SU-DHL-6 (cell line): ENCODE data around the gene SORL1.

Experiments used
- H2AFZ ChIP-seq: fragments of 200-600 bp; sonication (generic); 2 replicates; pipeline ENCODE4 v1.6.1; 2014; ENCODE audit warnings: low read depth, mild to moderate bottlenecking, moderate library complexity, mixed read lengths, antibody characterized with exemption, low read length; ENCODE audit not compliant: severe bottlenecking
- H3F3A ChIP-seq: fragments of 200-600 bp; shearing (Covaris generic); 2 replicates; pipeline ENCODE4 v1.6.0; 2016; ENCODE audit warnings: antibody characterized with exemption, mild to moderate bottlenecking; ENCODE audit not compliant: insufficient read depth
- H3K27ac ChIP-seq: fragments of 200-600 bp; sonication (generic); 2 replicates; pipeline ENCODE4 v1.5.1; 2016; ENCODE audit warnings: low read depth, mild to moderate bottlenecking, low read length, moderate library complexity, mixed read lengths
- H3K27me3 ChIP-seq: fragments of 200-600 bp; sonication (generic), shearing (Covaris generic); 2 replicates; pipeline ENCODE4 v1.6.0; 2014; ENCODE audit warnings: mild to moderate bottlenecking, low read length
- H3K36me3 ChIP-seq: fragments of 200-600 bp; sonication (generic); 2 replicates; pipeline ENCODE4 v1.6.1; 2014; ENCODE audit warnings: mild to moderate bottlenecking, low read length, mixed read lengths
- H3K4me2 ChIP-seq: fragments of 300-600, 200-600 bp; shearing (Covaris generic), sonication (generic); 2 replicates; pipeline ENCODE4 v1.6.0; 2014; ENCODE audit warnings: low read length, low read depth, mild to moderate bottlenecking; ENCODE audit not compliant: poor library complexity, severe bottlenecking
- H3K4me3 ChIP-seq: fragments of 200-600 bp; sonication (generic); 2 replicates; pipeline ENCODE4 v1.5.1; 2014; ENCODE audit warnings: antibody characterized with exemption, low read length, mild to moderate bottlenecking, mixed read lengths; ENCODE audit not compliant: insufficient read depth, poor library complexity, severe bottlenecking
- H3K79me2 ChIP-seq: fragments of 200-600 bp; sonication (generic); 2 replicates; pipeline ENCODE4 v1.6.1; 2014; ENCODE audit warnings: mild to moderate bottlenecking, low read length, moderate library complexity; ENCODE audit not compliant: insufficient read depth
- H3K9ac ChIP-seq: fragments of 200-600 bp; sonication (generic); 2 replicates; pipeline ENCODE4 v1.7.0; 2014; ENCODE audit warnings: mild to moderate bottlenecking, low read length
- H3K9me2 ChIP-seq: fragments of 200-600 bp; sonication (generic); replicated peaks from 2 replicates; pipeline ENCODE4 v1.6.1; 2014; ENCODE audit warnings: low read length; ENCODE audit not compliant: insufficient read depth
- H3K9me3 ChIP-seq: fragments of 200-600 bp; sonication (generic); 2 replicates; pipeline ENCODE4 v1.6.1; 2014; ENCODE audit warnings: low read length, mixed read lengths; ENCODE audit not compliant: insufficient read depth
- H4K20me1 ChIP-seq: fragments of 200-600 bp; sonication (generic); 2 replicates; pipeline ENCODE4 v1.6.1; 2014; ENCODE audit warnings: low read depth, mild to moderate bottlenecking, antibody characterized with exemption, low read length, moderate library complexity, mixed read lengths
- EZH2phosphoT487 ChIP-seq: fragments of 200-600 bp; sonication (generic), shearing (Covaris generic); conservative IDR thresholded peaks from 2 replicates; pipeline ENCODE4 v1.6.1; 2018; ENCODE audit warnings: mild to moderate bottlenecking, antibody characterized with exemption, low read length, moderate library complexity, mixed read lengths
- TF ChIP-seq, protein P1 (sequence below): fragments of 200-600 bp; sonication (generic); IDR thresholded peaks from one replicate; pipeline ENCODE4 v1.5.1; 2017; ENCODE audit warnings: antibody characterized with exemption, mild to moderate bottlenecking, low read length, moderate library complexity; ENCODE audit not compliant: insufficient read depth, poor library complexity, severe bottlenecking

SORL1 gene

DNA sequence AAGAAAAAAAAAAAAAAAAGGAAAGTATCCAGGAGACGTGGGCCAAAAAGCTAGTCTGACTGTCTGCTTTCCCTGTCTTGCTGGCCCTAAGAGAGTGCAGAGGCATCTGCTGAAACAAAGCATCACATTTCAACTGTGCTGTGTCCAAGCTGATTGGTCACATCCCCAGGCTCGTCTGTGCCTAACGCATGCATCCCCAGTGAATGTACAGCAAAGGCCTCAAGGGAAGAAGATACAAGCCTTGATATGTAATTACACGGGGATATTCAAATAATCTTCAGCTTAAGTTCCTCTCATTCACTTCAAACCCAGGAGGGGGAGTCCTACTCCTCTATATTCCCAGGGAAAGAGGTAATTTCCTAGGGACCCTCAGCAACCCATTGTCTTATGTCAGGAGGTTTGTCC, 5.4 kb upstream of the SORL1 start:
- no peak overlapping the region for H3K4me3 ChIP-seq
- H4K20me1 ChIP-seq: no peaks in the 10 kb centered on the region
- peaks cover 14% of the 10 kb centered on the region for H3K79me2 ChIP-seq
- no peaks in the 10 kb centered on the region for H3K27me3 ChIP-seq
- peaks cover 80% of the 10 kb centered on the region for H3F3A ChIP-seq
- no peaks in the 10 kb centered on the region for H3K9me3 ChIP-seq
- peak overlapping the region; percentile 98 for H3K27ac ChIP-seq
- H2AFZ ChIP-seq: no peak overlapping the region
- TF ChIP-seq, protein P1, sequence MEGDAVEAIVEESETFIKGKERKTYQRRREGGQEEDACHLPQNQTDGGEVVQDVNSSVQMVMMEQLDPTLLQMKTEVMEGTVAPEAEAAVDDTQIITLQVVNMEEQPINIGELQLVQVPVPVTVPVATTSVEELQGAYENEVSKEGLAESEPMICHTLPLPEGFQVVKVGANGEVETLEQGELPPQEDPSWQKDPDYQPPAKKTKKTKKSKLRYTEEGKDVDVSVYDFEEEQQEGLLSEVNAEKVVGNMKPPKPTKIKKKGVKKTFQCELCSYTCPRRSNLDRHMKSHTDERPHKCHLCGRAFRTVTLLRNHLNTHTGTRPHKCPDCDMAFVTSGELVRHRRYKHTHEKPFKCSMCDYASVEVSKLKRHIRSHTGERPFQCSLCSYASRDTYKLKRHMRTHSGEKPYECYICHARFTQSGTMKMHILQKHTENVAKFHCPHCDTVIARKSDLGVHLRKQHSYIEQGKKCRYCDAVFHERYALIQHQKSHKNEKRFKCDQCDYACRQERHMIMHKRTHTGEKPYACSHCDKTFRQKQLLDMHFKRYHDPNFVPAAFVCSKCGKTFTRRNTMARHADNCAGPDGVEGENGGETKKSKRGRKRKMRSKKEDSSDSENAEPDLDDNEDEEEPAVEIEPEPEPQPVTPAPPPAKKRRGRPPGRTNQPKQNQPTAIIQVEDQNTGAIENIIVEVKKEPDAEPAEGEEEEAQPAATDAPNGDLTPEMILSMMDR: no peak
- no peak for TF ChIP-seq EZH2phosphoT487
- H3K9me2 ChIP-seq: no peaks in the 10 kb centered on the region
- H3K9ac ChIP-seq: peak overlapping the region; percentile 96
- H3K36me3 ChIP-seq: no peaks in the 10 kb centered on the region
- peak overlapping the region; percentile 83 for H3K4me2 ChIP-seq

DNA sequence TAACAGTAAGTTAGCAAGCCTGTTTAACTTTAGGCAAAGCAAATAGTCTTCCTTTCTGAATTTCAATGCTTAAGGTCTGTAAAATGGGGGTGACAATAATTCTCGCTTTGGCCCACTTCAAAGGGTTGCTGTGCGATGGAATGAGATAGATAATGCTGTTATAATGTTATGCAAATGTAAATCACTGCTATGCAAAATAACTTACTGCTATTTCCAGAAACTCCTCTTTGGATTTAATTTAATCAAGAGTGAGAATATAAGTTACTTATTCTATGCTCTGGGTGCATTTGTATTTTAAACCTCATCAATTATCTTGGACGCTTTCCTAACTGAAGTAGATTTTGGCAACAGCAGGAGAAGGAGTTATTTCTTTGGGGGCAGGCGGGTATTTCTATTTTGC, 4.1 kb upstream of the SORL1 start:
- Histone ChIP-seq H3K79me2 (peaks cover 24% of the 10 kb centered on the region), H3K4me2 (peak overlapping the region; percentile 83), H2AFZ (no peak overlapping the region), H3K36me3 (peaks cover under 1% of the 10 kb centered on the region; the same call in 1 of the 2 replicates), H3F3A (peaks cover 85% of the 10 kb centered on the region), H3K27ac (peak overlapping the region; percentile 98), H3K27me3 (no peaks in the 10 kb centered on the region), H3K9me2 (no peaks in the 10 kb centered on the region), H3K9me3 (no peaks in the 10 kb centered on the region), H3K9ac (peak overlapping the region; percentile 96), H3K4me3 (no peak overlapping the region), H4K20me1 (no peaks in the 10 kb centered on the region)
- TF ChIP-seq EZH2phosphoT487: no peak
- TF ChIP-seq, protein P1: no peak

DNA sequence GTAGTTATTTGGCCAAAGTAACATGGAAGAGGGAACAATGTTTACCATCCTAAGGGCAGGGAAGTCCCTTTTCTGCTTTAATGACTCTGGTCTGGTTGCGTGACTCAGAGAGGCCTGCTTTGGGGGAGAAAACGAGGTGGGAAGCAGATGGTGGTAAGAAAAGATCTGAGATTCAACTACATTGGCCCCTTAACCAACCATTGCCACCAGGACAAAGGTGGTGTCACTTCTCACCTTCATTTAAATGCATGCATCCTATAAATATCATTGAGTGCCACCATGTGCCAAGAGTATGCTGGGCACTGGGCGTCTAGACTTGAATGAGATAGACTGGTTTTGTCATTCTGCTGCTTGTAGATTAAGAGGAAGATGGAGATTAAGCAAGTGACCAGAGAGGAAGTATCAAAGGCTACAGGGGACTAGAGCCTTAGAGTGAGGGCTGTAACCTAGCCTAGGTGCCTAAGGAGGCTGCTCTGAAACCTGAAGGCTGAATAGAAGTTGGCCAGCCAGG, 3.6 kb upstream of the SORL1 start:
- Histone ChIP-seq H3K27ac (peak overlapping the region; percentile 98), H3K4me3 (no peak overlapping the region), H3K9me3 (no peaks in the 10 kb centered on the region), H3K9me2 (no peaks in the 10 kb centered on the region), H3F3A (peaks cover 87% of the 10 kb centered on the region), H4K20me1 (no peaks in the 10 kb centered on the region), H3K9ac (peak overlapping the region; percentile 96), H3K36me3 (peaks cover 6% of the 10 kb centered on the region; the same call in 1 of the 2 replicates), H3K79me2 (peaks cover 29% of the 10 kb centered on the region), H3K4me2 (peak overlapping the region; percentile 83), H2AFZ (no peak overlapping the region), H3K27me3 (no peaks in the 10 kb centered on the region)
- TF ChIP-seq, protein P1: no peak
- TF ChIP-seq EZH2phosphoT487: no peak
